GM19438 (cell line): ENCODE data around the gene E2F2.
"Not testable (repeated sequence)": the region's sequence is repeated elsewhere in the genome, so short reads cannot be mapped to it uniquely, and the experiment has no call there.

Experiments
- ATAC-seq: cut with Tn5 transposase; IDR thresholded peaks from one replicate; pipeline ENCODE4 v1.9.1; 2021; ENCODE audit warnings: low read depth; ENCODE audit not compliant: unreplicated experiment

The E2F2 gene

DNA sequence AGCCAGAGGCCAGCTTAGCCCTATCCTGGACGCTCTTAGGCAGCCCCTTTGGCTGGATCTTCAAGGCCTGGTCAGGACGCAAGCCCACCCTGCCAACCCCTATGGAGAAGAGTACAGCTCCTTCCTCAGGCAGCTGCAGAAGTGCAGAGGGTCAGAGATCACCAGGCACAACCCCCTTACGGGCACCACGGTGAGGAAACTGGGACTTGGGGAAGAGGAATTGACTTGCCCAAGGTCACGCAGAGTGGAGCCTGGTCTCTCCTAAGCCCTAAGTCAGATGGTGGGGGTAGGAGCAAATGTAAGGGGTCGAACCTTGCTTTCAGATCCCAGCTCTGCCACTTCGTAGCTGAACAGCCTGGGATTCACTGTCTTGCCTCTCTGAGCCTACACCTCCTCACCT is 3.7 kb downstream of the E2F2 start:
- no peak for ATAC-seq

DNA sequence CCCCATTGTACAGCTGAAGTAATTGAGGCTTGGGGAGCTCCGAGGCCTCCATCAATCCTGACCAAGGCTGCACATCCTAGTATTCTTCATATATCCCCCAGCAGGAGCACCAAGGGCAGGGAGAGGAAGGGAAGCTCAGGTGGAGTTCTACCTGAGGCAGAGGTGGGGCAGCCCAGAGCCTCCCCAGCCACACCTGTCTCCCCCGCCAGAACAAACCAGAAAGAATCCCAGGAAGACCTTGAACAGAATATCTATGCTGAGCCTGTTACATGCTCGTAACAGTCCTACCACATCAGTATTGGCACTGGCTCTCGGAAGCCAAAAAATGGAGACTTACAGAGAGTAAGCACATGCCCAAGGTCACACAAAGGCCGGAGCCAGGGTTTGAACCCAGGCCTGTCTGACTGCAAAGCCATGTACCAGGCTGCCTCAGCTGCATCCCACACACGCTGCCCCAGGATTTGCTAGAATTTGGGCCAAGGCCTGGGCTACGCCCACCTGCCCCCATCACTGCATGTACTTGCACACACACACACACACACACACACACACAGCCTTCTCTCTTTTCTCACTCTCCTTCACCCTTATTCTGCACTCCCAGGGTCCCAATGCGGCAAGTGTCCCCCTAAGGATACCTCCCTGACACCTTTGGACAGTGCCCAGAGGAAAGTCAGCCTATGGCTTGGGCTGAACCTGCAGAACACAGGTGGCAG is 4.5 kb downstream of the E2F2 start:
- ATAC-seq: no peak

DNA sequence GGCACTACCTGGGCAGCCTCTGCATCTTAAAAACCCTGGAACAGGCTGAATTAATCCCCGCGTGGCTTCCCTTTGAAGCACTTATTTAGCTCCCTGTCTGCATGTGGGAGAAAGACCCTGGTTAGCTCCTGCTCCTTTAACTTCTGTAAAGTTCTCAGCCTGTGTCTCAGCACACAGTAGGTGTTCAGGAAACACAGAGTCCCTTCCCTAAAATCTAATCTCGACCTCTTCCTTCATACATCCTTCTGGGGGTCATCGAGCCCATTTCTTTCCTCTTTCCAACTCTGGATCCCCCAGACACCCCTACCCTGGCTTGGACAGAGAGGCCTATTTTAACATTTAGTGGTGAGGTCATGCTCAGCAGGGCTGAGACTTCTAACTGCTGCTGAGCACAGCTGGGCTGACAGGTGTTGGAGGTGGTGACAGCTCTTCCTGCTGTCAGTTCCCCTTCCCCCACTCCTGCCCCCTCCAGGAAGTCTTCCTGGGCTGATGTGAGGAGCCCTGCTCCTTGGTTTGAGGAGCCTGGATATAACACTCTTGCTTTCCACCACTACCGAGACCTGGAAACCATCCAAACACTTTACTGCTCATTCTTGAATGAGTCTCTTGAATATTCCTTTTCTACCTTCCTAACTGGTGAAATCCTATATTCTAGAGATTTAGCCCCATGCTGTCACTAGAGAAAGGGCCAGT is 5.3 kb downstream of the E2F2 start:
- ATAC-seq: no peak

DNA sequence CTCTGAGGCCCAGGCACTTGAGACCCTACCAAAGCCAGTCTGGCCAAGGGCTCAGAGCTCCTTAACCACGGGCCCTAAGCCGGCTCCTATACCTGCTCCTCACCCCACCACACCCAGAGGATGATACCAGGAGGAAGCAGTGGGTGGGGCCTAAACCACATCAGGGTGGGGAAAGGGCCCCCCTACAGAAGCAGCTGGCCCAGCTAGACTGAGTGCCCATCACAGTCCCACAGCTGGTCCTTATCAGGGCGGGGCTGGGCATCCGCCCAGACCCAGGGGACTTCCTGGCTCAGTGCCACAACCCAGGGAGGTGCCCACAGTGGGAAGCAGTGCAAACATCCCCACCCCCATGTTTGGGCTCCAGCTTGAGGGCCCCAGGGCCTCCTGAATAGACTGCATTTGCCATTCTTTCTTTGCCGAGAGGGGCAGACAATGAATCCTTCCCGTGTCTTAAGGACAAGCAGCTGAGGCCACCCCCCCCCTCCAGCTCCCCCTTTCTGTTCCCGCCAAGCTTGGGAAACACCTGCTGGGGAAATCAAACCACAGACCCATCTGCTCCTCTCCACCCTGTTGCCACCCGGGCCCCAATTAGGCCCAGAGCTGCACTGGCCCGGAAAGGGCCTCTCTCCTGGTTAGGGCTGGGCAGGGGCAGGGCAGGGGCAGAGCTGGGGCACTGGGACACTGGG is 6.2 kb downstream of the E2F2 start:
- ATAC-seq: no peak

DNA sequence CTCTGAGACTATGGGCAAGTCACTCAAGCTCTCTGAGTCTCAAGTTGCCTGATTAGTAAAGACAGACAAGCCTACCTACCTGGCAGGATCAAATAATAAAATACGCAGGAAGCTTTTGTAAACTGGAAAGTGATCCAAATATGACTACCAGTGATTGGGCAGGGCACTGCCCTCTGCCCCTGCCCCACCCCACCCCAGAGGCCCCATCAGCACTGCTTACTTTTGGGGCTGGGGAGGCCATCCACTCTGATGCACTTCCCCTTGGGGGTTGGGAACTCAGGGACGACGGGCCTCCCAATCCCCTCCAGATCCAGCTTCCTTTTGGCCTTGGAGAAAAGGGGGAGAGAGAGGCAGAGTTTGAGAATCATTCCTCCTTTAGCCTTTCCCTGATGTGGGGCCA is 6.9 kb downstream of the E2F2 start:
- ATAC-seq: no peak

DNA sequence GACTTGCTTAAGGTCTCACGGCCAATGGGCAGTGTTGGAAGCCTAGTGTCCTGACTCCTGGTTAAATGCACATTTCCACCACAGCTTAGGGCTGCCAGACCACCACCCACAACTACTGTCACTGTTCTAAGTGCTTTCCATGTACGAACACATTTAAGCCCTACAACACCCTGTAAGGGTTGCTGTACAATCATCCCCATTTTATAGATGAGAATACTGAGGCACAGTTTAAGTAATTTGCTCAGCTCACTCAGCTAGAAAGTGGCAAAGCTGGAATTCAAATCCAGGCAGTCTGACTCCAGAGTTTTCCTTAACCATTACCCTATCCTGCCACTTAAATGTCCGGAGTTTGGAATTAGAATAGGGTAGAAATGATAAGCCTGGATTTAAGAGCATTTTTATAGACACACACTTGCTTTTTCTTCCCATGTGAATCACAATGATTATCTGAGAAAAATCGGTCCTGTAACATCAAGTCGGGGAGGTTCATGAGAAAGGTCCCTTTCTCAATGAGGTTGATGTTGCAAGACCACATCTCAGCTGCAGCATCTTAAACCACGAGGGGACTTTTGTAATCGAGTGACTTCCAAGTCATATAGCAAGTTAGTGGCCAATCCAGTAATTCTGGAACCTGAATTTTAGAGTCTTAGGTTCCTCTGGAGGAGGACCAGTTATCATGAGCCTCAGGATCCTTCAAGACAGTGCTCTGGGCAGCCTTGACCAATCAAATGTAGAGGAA is 8.6 kb downstream of the E2F2 start:
- no peak for ATAC-seq

DNA sequence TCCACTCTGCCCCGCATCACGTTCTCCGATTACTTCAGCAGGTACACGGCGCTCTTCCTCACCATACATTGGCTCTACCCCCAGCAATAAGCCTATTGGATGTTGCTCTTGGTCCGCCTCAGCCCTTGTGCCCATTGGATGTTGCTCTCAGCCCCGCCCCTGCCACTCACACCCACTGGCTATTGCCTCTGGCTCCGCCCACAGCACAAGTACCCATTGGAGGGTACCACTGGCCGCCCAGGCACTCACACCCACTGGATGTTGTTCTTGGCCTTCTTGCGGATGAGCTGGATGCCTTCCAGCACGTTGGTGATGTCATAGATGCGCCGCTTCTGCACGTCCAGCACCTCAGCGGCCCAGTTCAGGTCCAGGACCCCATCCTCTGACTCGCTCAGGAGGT is 9.4 kb downstream of the E2F2 start:
- ATAC-seq: no peak

DNA sequence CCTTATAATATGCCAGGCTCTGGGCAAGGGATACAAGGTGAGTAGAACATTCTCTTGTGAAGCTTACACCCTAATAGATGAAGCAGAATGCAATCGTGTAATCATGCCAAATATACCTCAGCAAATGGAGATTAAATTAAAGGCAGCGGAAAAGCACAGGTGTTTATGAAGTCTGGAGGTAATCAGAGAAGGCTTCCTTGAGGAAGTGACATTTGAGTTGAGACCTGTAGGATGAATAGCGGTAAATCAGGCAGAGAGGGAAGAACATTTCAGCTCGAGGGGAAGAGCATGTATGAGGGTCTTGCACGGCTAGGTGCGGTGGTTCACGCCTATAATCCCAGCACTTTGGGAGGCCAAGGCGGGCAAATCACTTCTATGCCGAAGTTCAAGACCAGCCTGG is 13.5 kb downstream of the E2F2 start:
- no peak for ATAC-seq

DNA sequence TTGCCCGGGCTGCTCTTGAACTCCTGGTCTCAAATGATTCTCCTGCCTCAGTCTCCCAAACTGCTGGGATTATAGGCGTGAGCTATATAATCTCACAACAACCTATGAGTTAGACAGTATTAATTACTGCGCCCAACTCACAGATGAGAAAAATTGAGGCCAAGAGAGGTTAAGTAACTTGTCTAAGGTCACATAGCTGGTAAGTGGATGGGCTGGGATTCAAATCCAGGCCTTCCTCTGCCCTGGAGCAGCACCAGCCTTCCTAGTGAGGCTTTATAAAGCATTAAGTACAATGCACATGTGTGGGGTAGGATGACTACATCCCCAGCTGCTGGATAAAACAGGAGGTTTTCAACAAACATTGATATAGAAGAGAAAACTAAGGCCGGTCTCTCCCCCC is 15.1 kb downstream of the E2F2 start:
- ATAC-seq: no peak

DNA sequence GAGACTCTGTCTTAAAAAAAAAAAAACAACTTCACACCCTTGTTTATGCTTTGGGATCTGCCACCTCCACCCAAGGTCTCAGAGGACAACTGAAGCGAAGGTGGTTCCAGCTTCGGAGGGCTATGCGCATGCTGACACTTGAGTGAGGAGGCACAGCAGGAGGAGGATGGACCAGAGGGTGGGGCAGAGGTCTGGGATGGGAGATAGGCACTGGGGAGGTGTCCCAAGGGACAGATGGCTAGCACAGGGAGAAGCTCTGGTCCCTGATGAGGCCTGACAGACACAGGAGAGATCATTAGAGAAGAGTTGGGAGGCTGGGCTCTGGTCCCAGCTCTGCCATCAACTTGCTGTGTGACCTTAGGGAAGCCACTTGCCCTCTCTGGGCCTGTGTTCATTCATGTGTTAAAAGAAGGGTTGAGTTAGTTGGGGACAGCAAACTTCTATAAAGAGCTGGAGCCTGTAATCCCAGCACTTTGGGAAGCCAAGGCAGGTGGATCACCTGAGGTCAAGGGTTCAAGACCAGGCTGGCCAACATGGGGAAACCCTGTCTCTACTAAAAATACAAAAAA is 16.8 kb downstream of the E2F2 start:
- no peak for ATAC-seq

DNA sequence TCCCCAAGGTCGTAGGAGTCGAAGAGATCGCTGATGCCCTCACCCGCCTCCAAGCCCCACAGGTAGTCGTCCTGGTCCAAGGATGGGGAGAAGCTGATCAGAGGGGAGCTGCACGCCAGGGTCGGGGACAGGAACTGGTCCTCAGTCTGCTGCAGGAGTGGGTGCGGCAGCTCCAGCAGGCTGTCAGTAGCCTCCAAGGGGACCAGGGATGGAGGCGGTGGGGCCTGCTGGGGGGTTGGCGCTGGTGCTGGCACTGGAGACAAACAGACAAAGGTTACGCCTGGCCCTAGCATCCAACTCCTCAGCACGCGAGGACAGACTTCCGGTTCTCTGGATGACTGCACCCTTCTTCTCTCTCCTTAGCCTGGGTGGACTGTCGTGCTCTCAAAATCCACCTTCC is 21.1 kb downstream of the E2F2 start:
- no peak for ATAC-seq

DNA sequence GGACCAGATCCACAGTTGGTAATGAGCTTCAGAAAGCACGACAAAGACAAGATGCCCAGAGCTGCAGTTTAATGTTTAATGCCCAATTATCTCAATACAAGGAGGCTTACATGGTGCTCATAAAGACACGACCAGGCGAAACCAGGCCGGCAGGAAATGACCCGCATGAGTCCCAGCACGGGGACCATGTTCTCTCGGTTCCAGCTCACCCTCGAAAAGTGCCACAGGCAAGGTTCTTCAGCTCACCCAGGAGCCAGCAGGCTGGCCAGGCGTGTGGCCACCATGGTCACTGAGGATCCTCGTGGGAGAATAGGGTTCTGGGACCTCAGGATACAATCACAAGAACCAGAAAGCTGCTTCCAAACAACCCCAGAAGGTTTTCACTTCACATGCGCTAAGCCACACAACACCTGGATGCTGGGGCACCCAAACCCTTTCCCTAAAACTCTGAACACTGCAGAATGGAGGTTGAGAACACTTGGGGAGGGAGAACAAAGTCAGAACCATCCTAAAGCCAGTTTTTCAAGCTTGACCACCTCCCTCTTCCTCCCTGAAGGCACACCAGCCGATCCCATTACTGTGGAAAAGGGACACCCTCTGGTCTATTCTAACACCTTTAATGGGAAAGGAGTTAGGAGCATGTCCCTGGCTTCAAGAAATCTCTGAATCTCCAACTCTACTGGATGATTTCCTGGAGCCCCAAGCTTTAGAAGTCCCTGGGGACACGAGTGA is 24.5 kb downstream of the E2F2 start:
- ATAC-seq: no peak

DNA sequence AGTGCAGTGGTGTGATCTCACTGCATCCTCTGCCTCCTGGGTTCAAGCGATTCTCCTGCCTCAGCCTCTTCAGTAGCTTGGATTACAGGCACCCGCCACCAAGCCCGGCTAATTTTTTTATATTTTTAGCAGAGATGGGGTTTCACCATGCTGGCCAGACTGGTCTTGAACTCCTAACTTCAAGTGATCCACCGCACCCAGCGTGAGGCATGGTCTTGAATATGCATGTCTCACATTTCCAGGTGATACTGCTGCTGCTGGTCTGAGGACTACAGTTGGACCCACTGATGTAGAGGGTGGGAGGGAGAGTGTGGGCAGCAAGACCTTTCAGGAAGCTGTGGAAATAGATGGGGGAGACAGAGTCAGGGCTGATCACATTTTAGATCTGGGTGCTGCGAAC is 25.2 kb downstream of the E2F2 start:
- no peak for ATAC-seq

DNA sequence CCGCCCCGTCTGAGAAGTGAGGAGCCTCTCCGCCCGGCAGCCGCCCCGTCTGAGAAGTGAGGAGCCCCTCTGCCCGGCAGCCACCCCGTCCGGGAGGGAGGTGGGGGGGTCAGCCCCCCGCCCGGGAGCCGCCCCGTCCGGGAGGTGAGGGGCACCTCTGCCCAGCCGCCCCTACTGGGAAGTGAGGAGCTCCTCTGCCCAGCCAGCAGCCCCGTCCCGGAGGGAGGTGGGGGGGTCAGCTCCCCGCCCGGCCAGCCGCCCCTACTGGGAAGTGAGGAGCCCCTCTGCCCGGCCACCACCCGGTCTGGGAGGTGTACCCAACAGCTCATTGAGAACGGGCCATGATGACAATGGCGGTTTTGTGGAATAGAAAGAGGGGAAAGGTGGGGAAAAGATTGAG is 26.9 kb downstream of the E2F2 start:
- ATAC-seq: not testable (repeated sequence)

DNA sequence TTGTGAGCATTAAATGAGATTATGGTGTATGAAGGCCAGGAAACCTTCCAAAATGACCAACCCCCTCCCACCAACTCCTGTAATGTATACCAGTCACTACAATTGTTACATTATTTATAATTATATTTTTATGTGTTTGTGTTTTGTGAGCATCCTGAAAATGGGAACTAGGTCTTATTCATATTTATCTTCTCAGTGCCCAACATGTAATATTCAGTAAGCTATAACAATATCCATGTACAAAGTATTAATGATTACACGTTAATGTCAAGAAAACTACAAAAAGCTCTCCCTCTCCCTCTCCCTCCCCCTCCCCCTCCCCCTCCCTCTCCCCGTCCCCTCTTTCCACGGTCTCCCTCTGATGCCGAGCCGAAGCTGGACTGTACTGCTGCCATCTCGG is 28.1 kb downstream of the E2F2 start:
- no peak for ATAC-seq

DNA sequence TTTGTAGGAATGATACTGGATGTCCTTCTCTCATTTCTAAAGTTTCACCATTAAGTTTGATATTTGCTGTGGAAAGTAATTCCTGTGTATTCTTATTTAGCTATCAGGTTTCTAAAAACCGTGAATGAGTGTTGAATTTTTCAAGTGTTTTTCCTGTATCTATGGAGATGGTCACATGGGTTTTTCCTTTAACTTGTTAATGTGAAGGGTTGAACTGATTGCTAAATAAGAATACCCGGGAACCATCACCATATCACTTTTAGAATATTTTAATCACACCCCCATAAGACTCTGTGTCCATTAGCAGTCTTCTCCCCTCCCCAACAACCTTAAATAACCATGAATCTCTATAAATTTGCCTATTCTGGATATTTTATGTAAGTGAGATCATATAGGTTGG is 30.6 kb downstream of the E2F2 start:
- no peak for ATAC-seq

DNA sequence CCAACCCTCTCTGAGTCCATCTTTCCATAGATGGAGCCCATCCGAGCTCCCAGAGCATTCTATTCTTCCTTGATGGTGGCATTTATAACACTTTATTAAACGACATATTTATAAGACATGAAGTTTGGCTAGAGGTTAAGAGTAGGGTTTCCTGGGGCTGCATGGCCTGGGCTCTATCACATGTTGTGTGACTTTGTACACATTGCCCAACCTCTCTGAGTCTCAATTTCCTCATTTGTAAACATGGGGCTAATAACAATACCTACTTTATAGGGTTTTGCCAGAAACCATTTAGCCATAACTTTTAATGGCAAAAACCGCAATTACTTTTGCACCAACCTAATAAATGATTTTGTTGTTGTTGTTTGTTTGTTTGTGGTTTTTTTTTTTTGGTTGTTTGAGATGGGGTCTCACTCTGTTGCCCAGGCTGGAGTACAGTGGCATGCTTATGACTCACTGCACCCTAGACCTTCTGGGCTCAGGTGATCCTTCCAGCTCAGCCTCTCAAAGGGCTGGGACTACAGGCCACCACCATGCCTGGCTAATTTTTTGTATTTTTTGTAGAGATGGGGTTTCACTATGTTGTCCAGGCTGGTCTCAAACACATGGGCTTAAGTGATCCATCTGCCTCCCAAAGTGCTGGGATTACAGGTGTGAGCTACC is 33.1 kb downstream of the E2F2 start:
- no peak for ATAC-seq

DNA sequence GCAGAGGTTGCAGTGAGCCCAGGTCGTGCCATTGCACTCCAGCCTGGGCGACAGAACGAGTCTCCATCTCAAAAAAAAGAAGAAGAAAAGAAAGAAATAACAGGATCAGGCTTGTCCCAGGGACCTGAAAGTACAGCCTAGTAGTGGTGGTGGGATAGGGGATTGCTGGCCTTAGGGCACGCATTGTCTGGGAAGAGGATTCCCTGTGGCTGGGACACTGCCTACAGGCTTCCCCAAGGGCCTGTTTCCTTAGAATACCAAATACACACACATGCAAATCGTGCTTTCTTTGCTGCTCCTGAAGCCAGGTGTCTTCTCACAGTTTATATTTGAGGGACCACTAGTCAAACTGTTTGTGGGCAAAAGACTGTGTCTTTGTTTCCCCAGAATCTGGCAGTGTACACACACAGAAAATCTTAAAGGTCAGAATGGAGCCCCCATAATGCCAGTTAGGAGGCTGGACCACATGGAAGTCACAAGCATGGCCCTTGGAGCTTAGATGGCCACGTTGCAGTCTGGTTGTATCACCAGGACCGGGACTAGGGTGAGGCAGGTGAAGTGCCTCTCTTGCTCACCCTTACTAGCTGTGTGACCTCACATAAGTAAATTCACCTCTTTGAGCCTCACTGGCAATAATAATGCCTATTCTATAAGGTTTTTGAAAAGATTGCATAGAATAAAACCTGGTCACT is 34.4 kb downstream of the E2F2 start:
- no peak for ATAC-seq

DNA sequence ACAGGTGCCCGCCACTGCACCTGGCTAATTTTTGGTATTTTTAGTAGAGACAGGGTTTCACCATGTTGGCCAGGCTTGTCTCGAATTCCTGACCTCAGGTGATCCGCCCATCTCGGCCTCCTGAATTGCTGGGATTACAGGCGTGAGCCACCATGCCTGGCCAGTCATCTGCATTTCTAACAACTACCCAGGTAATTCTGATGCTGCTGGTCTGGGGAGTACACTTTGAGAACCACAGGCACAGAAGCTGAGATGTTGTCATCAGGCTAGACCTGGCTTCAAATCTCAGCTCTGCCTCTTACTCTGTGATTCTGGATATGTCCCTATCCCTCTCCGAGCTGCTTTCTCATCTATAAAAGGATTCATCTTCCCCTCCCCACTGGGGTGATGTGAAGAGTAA is 36.2 kb downstream of the E2F2 start:
- not testable (repeated sequence) for ATAC-seq
